ENCODE measurements around the gene GPC4.
"Not testable (repeated sequence)": the region's sequence is repeated elsewhere in the genome, so short reads cannot be mapped to it uniquely, and the experiment has no call there.

GPC4 gene

DNA sequence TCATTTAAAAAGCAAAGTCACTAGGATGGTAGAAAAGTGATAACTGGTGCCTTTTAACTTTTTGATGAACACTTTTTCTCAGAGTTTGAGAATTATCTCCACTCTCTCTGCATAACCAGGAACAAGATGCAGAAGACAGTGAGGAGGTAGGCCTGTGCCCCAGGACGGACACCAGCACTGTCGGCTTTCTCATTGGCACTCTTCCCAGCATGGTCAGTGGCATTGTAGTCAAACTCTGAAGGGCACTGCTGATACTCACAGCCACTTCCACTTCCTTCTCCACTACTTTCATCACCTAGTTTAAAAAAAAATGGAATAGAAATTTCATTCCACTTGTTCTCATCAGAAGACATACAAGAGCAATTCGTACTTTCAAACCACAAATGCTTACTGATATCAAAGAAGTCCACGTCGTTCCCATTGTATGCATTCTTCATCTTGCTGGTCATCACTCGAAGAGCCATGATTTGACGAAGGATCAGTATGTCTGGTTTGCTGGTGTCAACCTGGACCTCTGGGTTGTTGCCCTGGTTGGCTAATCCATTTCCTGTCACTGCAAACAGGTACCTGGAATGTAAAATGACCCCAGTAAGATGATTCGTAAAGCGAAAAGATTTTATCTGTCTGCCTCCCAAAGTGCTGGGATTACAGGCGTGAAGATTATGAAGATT lies 112.4 kb downstream of the GPC4 start:
- no peak for DNase-seq

DNA sequence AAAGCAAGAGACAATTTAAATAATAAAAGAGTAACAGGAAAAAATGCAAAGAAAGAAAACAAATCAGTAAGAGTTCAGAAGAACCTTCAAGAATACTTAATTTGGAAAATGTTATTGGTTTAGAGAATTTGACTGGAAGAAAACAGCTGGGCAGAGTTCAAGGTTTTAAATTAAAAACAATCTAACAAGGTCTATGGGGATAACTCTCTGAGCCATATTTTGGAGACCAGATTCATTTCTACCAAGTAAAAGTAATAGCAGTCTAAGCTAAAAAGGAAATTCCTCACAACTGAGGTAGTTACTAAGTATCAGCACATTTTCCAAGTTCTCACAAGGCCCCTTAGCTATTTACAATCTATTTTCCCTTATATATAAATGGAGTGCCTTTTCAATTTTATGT lies 114.7 kb downstream of the GPC4 start:
- no peak for DNase-seq

DNA sequence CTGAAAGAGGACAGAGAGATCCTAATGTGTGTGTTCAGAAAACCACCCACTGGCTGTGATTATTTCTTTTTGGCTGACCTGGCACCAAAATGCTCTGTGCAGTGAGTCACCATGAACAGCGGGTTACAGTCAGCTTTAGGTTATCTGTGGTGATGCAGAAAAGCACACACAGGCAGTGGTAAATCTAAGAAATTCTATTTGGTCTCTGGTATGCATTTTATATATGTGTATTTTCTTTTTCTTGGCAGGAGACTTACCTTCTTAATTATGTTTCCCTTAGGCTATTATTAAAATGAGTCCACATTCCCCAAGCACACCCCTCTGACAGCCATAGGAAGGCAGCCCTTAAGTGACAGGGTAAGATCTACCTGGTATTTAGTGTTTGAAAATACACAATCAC lies 118.0 kb downstream of the GPC4 start:
- DNase-seq: no peak

DNA sequence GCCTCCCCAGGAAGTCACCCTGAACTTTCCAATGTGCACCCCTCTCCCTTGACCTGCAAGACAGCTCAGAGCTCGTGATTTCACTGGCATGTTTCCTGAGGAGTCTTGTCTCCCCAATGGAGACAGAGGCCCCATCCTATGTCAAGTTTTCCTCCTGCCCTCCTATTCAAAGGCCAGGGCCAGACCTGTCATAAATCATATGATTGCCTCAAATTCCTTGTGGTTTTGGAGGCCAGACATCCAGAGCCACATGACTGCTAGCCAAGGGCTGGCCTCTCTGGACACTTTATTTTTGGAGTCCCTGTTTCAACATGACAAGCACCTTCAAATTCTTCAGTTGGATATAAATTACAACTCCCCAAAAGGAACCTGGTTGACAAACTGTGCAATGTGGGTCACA lies 121.2 kb downstream of the GPC4 start:
- DNase-seq: no peak

DNA sequence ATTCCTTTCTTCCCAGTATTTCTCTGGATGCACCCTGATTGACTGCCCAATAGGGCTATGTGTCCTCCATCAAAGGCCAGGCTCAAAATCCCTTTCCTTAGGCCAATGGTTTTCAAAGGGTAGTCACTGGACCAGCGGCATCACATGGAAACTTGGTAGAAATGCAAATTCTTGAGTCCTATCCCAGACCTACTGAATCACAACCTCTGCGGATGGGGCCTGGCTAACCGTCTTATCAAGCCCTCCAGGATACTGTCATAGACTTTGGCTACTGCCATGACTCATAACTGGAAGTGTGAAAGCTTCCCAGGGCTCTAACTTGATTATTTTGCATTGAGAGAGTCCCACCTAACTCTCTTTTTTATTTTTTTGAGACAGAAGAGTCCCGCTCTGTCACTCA lies 125.2 kb downstream of the GPC4 start:
- DNase-seq: no peak

DNA sequence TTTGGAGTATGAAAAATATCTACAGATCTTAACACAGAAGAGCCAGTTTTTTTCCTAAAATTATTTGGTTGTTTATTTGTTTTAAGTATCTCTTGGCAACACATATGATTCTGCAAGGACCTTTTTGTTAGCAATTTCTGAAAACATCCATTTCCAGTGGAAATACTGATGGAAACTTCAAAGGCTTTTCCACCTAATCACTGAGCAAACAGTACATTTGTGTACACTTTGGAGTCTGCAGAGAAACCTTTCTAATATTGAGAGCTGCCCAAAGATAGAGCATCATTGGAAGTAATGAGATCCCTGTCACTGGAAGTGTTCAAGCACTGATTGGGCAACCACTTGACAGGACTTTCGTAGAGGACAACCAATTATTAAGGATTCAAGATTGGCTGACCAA lies 127.4 kb downstream of the GPC4 start:
- no peak for DNase-seq

DNA sequence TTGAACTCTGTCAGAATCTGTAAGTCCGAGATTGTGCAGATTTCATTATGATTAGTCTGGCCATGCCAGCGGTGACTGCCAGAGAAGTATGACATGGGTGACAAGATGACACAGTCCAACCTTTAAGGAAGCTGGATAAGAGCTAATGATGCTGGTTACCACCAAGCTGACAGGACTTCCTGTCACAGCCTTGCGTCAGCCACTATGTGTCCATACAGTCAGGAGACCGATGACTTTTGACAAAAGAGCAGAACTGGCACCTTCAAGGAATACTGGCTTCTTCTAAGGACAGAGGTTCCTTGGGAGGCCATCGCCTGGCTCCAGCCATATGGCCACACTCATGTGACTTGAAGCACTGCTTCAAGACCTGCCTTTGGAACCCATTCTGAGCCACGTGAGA lies 129.9 kb downstream of the GPC4 start:
- peak; percentile 1 for DNase-seq

DNA sequence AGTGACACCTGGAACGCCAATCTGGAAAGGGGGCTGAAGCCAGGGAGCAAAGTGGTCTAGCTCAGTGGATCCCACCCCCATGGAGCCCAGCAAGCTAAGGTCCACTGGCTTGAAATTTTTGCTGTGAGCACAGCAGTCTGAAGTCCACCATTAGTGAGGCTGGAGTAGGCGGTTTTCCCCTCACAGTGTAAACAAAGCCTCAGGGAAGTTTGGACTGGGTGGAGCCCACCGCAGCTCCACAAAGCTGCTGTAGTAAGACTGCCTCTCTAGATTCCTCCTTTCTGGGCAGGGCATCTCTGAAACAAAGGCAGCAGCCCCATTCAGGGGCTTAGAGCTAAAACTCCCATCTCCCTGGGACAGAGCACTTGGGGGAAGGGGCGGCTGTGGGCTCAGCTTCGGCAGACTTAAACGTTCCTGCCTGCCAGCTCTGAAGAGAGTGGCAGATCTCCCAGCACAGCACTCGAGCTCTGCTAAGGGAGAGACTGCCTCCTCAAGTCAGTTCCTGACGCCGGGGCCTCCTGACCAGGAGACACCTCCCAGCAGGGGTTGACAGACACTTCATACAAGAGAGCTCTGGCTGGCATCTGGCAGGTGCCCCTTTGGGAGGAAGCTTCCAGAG lies 136.1 kb downstream of the GPC4 start:
- not testable (repeated sequence) for DNase-seq

DNA sequence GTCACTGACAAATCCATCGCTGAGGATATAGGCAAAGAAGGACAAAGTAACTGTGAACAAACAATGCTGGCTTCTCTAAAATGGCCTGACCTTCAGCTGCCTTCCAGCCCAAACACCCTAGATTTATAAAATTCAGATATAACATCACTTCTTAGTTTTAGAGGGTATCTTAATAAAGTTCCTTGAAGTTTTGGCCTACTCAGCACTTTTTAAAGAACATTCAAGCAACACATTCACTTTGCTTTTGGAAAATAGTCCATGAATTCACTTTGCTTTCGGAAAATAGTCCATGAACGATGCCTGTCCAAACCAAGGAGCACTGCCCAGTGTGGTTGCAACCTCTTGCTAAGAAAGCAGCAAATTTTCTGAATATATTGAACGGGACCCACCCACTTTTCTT lies 142.1 kb downstream of the GPC4 start:
- no peak for DNase-seq

DNA sequence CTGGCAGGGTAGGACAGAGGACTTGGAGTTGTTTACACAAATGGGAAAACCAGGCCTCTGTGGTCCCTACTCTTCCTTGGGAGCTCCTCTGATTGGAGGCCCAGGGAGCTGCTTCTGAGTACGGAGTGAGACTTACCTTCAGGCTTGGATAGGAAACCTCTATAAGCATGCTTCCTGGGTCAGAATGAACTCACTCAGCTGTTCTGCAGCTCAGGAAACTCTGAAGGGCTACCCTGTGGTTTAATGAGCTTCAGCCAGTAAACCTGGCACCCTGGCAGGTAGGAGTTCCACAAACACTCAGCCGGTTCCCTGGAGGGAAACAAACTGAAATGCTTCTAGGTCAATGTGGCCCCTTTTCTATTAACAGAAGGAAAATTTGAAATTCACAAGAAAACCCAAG lies 146.1 kb downstream of the GPC4 start:
- no peak for DNase-seq

DNA sequence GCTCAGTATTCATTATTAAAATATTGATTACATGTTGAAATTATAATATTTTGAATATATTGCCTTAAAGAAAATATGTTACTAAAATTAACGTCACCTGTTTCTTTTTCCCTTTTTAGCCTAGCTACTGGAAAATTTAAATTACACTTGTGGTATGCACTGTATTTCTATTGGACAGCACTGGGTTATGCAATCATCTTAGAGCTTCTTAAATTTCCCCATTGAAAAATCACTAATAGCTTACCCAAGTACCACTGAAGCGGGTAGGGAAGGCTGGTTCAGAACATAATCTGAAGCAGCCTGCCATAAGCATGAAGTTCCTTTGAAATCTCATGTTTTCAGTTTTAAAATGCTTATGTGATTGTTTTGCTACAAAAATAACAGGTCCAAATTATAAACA lies 147.7 kb downstream of the GPC4 start:
- DNase-seq: no peak

DNA sequence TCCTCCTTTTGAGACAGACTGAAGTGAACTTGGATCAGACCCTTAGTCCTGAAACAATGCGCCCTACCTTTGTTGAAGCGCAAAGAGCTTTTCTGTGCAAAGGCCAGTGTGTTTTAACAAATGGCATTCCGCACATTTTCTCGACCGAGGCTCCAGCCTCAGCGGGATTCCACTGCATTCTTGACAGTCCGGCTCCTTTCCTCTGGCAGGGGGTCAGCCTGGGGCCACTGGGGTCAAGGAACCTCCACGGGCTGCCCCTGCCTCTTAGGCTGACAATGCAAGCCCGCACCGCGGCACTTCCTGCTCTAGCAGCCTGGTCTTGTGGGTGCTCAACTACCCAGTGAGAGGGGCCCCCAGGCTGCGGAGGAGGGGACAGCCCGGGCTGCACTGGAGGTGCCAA lies 150.0 kb downstream of the GPC4 start:
- no peak for DNase-seq

DNA sequence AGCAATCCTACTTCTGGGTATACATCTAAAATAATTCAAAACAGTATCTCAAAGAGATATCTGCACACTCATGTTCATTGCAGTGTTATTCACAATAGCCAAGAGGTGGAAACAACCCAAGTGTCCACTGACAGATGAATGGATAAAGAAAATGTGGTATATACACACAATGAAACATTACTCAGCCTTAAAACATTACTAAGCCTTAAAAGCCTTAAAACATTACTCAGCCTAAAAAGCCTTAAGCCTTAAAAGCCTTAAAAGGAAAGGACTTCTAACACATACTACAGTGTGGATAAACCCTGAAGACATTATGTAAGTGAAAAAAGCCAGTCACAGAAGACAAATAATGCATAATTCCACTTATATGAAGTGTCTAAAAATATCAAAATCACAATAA lies 156.8 kb downstream of the GPC4 start:
- DNase-seq: no peak

DNA sequence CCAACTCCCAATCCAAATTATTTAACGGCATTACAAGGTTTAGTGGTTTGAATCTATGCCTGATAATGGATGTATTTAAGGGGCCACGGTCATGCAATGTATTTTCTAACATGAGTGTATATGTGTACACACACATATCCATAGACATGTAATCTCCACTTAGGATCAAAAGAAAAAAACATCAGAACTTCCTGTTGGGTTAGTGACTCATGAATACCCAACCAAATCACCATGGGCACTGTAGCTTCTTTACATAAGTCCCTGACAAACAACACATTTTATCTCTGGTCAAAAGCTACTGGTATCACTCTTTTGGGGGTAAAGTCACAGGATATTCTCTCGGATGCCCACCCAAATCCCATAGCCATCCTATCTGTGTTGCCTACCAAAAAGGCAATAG lies 160.6 kb downstream of the GPC4 start:
- DNase-seq: peak; percentile 5

DNA sequence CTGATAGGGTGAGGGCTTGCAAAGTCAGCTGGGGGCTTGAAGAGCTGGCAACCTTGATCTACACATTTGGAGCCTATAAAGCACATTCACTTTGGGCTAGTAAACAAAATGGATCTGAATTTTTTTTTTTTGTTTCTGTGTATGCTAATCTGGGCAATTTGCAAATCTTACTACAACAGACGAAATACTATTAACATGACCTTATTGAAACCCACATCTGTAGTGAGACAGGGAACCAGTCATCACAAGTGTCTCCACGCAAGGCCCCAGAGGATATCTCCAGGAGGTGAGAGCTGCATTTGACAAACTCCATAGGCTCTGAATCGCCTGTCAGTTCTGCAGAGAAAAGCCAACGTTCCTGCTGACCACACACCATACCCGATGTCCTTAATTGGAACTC lies 164.1 kb downstream of the GPC4 start:
- no peak for DNase-seq

DNA sequence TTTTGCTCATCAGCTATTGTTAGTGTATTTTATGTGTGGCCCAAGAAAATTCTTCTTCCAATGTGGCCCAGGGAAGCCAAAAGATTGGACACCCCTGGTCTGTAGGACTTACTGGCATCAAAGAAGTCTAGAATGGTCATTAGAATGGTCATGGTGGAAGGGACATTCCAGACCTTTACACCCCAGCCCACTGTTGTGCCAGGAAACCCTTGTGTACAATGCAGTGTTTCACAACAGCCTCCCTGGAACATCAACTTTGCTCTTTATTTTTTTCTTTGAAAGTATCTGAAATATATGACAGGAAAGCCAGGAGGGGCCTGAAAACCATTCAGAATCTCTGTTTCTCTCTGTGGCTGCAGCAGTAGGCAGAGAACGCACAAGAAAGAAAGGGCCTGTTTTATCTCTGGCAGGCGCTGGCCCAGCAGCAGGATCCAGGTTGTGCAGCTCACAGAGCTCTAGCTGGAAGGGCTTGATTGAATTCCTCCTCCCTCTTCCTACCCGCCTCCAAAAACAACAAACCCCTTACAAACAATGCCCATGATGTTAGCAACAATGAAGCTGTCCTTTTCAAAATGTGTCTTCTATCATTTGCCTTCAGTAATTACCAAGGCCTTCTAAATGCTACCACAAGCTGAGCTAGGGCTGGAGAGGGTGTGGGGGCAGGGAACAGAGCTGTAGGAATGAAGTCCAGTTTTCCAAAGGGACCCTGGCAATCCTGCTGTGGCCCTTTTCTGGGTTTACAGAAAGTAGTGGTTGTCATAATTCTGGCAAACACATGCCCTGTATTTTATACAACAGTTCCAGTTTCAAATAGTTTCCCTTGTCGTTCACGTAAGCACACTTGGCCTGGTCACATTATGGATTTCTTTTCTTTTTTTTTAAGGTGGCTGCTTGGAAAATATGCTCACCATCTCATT lies 164.8 kb downstream of the GPC4 start:
- no peak for DNase-seq

All from OCI-M1 (cell line).